Neural progenitor cell (in vitro differentiated cells): Measurements from ENCODE around the gene SLC5A2.

ENCODE experiments used
- EZH2 ChIP-seq: fragments of 200-600 bp; sonication (generic); IDR thresholded peaks from 2 replicates; pipeline ENCODE4 v1.6.1; 2017; ENCODE audit warnings: antibody characterized with exemption, mild to moderate bottlenecking, moderate library complexity
- TF ChIP-seq, protein P1 (sequence below): fragments of 200-600 bp; sonication (generic); IDR thresholded peaks from 2 replicates; pipeline ENCODE4 v1.5.1; 2017; ENCODE audit warnings: antibody characterized with exemption, mild to moderate bottlenecking

DNA sequence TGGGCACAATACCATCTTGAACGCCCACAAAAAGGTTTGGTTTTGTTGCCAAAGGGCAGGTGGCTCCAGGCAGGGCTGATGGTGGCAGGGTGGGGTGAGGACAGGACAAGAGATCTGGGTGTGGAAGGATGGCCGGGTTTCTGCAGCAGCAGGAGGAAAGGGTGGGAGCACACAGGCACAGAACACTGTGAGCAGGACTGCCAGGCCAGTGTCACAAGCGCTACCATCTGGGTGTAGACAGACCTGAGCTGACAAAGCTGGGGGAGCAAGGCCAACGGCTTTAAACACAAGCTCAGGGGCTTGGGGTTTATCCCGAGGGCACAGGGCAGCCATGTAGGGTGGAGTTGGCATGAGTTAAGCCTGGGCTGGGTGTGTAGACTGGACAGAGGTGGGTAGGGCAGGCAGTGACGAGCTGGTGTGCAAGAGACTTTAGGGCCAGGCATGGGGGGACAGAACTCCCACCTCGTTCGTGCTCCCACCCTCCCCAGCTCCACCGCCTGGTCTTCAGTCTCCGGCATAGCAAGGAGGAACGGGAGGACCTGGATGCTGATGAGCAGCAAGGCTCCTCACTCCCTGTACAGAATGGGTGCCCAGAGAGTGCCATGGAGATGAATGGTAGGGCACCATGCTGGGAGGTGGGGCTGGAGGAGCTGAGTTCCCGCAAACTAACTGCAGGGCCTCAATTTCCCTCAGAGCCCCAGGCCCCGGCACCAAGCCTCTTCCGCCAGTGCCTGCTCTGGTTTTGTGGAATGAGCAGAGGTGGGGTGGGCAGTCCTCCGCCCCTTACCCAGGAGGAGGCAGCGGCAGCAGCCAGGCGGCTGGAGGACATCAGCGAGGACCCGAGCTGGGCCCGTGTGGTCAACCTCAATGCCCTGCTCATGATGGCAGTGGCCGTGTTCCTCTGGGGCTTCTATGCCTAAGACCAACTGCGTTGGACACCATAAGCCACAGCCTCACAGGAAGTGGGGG is 7.0 kb downstream of the SLC5A2 start:
- TF ChIP-seq, protein P1, sequence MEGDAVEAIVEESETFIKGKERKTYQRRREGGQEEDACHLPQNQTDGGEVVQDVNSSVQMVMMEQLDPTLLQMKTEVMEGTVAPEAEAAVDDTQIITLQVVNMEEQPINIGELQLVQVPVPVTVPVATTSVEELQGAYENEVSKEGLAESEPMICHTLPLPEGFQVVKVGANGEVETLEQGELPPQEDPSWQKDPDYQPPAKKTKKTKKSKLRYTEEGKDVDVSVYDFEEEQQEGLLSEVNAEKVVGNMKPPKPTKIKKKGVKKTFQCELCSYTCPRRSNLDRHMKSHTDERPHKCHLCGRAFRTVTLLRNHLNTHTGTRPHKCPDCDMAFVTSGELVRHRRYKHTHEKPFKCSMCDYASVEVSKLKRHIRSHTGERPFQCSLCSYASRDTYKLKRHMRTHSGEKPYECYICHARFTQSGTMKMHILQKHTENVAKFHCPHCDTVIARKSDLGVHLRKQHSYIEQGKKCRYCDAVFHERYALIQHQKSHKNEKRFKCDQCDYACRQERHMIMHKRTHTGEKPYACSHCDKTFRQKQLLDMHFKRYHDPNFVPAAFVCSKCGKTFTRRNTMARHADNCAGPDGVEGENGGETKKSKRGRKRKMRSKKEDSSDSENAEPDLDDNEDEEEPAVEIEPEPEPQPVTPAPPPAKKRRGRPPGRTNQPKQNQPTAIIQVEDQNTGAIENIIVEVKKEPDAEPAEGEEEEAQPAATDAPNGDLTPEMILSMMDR, result no peak
- no peak for TF ChIP-seq EZH2
